SU-DHL-6 (cell line): ENCODE results near the gene RAB26.

Source experiments
- EZH2phosphoT487 ChIP-seq: fragments of 200-600 bp; sonication (generic), shearing (Covaris generic); conservative IDR thresholded peaks from 2 replicates; pipeline ENCODE4 v1.6.1; 2018; ENCODE audit warnings: mild to moderate bottlenecking, antibody characterized with exemption, low read length, moderate library complexity, mixed read lengths
- TF ChIP-seq, protein P1 (sequence below): fragments of 200-600 bp; sonication (generic); IDR thresholded peaks from one replicate; pipeline ENCODE4 v1.5.1; 2017; ENCODE audit warnings: antibody characterized with exemption, mild to moderate bottlenecking, low read length, moderate library complexity; ENCODE audit not compliant: insufficient read depth, poor library complexity, severe bottlenecking

DNA sequence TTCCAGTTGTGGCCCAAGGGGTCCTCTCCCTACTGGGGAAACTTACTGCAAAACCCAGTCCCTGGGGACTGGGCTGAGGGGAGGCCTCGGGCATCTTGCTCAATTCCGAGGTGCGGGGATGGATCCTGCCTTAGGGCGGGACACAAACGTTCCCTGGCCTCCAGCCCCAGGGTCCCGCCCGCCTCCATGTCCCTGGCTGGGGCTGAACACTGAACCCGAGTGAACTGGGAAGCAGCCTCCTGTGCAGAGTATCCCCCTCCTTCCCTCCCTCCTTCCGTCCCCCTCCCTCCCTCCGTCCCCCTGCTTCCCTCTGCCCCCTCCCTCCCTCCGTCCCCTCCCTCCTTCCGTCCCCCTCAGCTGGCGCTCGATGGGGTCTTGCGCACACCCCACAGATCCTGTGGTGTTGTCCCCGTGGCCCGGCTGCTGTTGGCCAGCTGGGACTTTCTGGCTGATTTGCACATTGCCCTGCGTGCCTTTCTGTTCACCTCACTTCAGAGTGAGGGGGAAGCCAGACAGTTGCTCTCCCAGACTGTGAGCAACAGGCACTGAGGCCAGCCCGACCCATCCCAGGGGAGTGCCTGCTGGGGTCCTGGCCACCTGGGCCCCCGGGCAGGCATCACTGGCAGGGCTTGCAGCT lies 12.6 kb downstream of the RAB26 start:
- TF ChIP-seq, protein P1, sequence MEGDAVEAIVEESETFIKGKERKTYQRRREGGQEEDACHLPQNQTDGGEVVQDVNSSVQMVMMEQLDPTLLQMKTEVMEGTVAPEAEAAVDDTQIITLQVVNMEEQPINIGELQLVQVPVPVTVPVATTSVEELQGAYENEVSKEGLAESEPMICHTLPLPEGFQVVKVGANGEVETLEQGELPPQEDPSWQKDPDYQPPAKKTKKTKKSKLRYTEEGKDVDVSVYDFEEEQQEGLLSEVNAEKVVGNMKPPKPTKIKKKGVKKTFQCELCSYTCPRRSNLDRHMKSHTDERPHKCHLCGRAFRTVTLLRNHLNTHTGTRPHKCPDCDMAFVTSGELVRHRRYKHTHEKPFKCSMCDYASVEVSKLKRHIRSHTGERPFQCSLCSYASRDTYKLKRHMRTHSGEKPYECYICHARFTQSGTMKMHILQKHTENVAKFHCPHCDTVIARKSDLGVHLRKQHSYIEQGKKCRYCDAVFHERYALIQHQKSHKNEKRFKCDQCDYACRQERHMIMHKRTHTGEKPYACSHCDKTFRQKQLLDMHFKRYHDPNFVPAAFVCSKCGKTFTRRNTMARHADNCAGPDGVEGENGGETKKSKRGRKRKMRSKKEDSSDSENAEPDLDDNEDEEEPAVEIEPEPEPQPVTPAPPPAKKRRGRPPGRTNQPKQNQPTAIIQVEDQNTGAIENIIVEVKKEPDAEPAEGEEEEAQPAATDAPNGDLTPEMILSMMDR: no peak
- TF ChIP-seq EZH2phosphoT487: no peak
